SK-N-MC (cell line): ENCODE measurements around the gene L3MBTL3.
A peak's percentile ranks its signal among the peaks of the same experiment; 100 is the strongest.

Experiments
- DNase-seq: peaks from one replicate; pipeline ENCODE4 v3.0.0-alpha.2; 2011; ENCODE audit warnings: low read depth, low spot score
- H3K27ac ChIP-seq: fragments of 200-600 bp; sonication (generic); 2 replicates; pipeline ENCODE4 v1.5.1; 2016; ENCODE audit warnings: mixed run types
- H3K36me3 ChIP-seq: fragments of 200-600 bp; sonication (generic); 2 replicates; pipeline ENCODE4 v1.6.1; 2017; ENCODE audit warnings: antibody characterized with exemption, low read length, mixed read lengths; ENCODE audit not compliant: insufficient read depth
- H3K4me3 ChIP-seq: fragments of 200-600 bp; sonication (generic); 2 replicates; pipeline ENCODE4 v1.5.1; 2016
- H3K9ac ChIP-seq: fragments of 200-600 bp; sonication (generic); 2 replicates; pipeline ENCODE4 v1.8.0; 2017; ENCODE audit warnings: mixed run types, mixed read lengths; ENCODE audit not compliant: insufficient read length
- H3K9me3 ChIP-seq: fragments of 200-600 bp; sonication (generic); 2 replicates; pipeline ENCODE4 v1.6.1; 2017; ENCODE audit warnings: low read depth, mild to moderate bottlenecking, antibody characterized with exemption, low read length, moderate library complexity, mixed read lengths
- EZH2 ChIP-seq: fragments of 200-600 bp; sonication (generic); IDR thresholded peaks from one replicate; pipeline ENCODE4 v1.6.1; 2017; ENCODE audit warnings: antibody characterized with exemption
- FOXP2 ChIP-seq: optimal IDR thresholded peaks from 2 replicates; pipeline ENCODE3; 2011; ENCODE audit warnings: mild to moderate bottlenecking, moderate library complexity; ENCODE audit not compliant: insufficient read depth; ENCODE audit errors: extremely low read length, control extremely low read depth
- POLR2AphosphoS5 ChIP-seq: IDR thresholded peaks from 2 replicates; pipeline ENCODE4 v1.6.1; 2012; ENCODE audit warnings: mild to moderate bottlenecking, low read depth, low read length, borderline replicate concordance

The L3MBTL3 gene

GRCh38 chr6:130020073-130020906 is 1.9 kb downstream of the L3MBTL3 start:
- H3K36me3 ChIP-seq = peaks cover 24% of the 10 kb centered on the region
- DNase-seq = no peak

GRCh38 chr6:130020907-130021629 is 2.7 kb downstream of the L3MBTL3 start:
- peak overlapping the region; percentile 87 for H3K4me3 ChIP-seq
- H3K36me3 ChIP-seq = peaks cover 30% of the 10 kb centered on the region
- H3K9ac ChIP-seq = peak overlapping the region; percentile 77
- DNase-seq = peak; percentile 86
- TF ChIP-seq EZH2 (no peak), FOXP2 (no peak), POLR2AphosphoS5 (no peak)
- H3K9me3 ChIP-seq = no peaks in the 10 kb centered on the region
- H3K27ac ChIP-seq = peak overlapping the region; percentile 81

More at GRCh38 chr6:130020073-130020906, 1.9 kb downstream of the L3MBTL3 start:
- TF ChIP-seq FOXP2 (no peak), EZH2 (no peak), POLR2AphosphoS5 (0 out of 2 replicates have a peak, but pooled peaks have one; percentile 16)
- peak overlapping the region; percentile 87 for H3K4me3 ChIP-seq
- H3K9me3 ChIP-seq = no peaks in the 10 kb centered on the region
- peak overlapping the region; percentile 77 for H3K9ac ChIP-seq
- H3K27ac ChIP-seq = peak overlapping the region; percentile 81

GRCh38 chr6:130026859-130027258 is 8.5 kb downstream of the L3MBTL3 start:
- Histone ChIP-seq H3K9me3 (no peaks in the 10 kb centered on the region), H3K36me3 (peaks cover 39% of the 10 kb centered on the region), H3K4me3 (no peak overlapping the region), H3K27ac (no peak overlapping the region), H3K9ac (no peak overlapping the region)
- DNase-seq = no peak
- no peak for TF ChIP-seq FOXP2
- TF ChIP-seq POLR2AphosphoS5 = no peak
- no peak for TF ChIP-seq EZH2

GRCh38 chr6:130027948-130028347 is 9.6 kb downstream of the L3MBTL3 start:
- Histone ChIP-seq H3K4me3 (no peak overlapping the region), H3K27ac (no peak overlapping the region), H3K9me3 (no peaks in the 10 kb centered on the region; the same call in 1 of the 2 replicates), H3K9ac (no peak overlapping the region), H3K36me3 (peaks cover 49% of the 10 kb centered on the region)
- no peak for TF ChIP-seq EZH2
- no peak for TF ChIP-seq FOXP2
- no peak for TF ChIP-seq POLR2AphosphoS5
- DNase-seq = no peak

DNA sequence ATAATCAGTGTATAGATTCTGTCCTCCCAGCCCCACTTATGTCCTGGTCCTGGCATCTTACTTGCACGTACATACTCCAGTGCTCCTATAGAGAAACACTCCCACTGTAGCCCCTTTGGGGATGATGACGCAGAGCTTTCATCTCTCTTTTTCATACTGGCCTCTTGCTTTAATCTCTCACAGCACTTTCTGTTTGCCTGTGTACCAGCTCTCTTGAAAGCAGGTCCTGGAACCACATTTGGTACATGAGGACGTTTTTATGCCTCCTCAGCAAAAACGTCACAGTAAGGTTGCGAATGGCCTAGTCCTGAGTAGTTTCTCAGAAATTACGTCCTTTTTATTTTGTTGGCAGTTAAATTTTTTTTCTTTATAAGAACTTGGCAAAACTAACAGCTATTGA is 10.8 kb downstream of the L3MBTL3 start:
- Histone ChIP-seq H3K36me3 (peaks cover 36% of the 10 kb centered on the region), H3K9me3 (no peaks in the 10 kb centered on the region; the same call in 1 of the 2 replicates), H3K27ac (no peak overlapping the region), H3K9ac (no peak overlapping the region), H3K4me3 (no peak overlapping the region)
- TF ChIP-seq POLR2AphosphoS5 (no peak), EZH2 (no peak), FOXP2 (no peak)
- no peak for DNase-seq

DNA sequence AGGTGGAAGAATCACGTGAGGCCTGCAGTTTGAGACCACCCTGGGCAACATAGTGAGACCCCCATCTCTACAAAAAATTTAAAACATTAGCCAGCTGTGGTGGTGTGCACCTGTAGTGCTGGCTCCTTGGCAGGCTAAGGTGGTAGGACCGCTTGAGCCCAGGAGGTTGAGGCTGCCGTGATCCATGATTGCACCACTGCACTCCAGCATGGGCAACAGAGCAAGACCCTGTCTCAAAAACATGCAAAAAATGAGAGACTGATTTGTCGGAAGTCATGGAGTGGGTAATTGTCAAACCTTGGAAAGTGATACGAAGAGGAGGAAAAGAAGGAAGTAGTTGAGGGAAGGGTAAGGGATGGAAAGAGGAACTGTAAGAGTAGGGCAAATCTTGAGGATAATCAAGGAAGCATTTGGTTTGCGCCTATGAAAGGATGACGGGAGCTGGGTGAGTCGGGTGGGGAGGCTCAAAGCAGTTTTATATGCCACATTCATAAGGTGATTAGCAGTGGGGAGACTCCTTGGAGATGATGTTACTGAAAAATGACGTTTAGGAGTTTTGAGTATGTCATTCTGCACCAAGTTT is 14.5 kb downstream of the L3MBTL3 start:
- peaks cover 24% of the 10 kb centered on the region for H3K36me3 ChIP-seq

GRCh38 chr6:130033949-130034348 is 15.6 kb downstream of the L3MBTL3 start:
- Histone ChIP-seq H3K4me3 (no peak overlapping the region), H3K9ac (no peak overlapping the region), H3K36me3 (peaks cover 32% of the 10 kb centered on the region), H3K27ac (no peak overlapping the region), H3K9me3 (no peaks in the 10 kb centered on the region; the same call in 1 of the 2 replicates)
- DNase-seq = no peak
- TF ChIP-seq EZH2 (no peak), FOXP2 (no peak), POLR2AphosphoS5 (no peak)

More for the DNA sequence above, 14.5 kb downstream of the L3MBTL3 start:
- no peak for TF ChIP-seq FOXP2
- no peak for TF ChIP-seq EZH2
- TF ChIP-seq POLR2AphosphoS5 = no peak
- Histone ChIP-seq H3K4me3 (no peak overlapping the region), H3K27ac (no peak overlapping the region), H3K9ac (no peak overlapping the region), H3K9me3 (no peaks in the 10 kb centered on the region; the same call in 1 of the 2 replicates)
- no peak for DNase-seq
